Spinal cord (tissue), 10 donors: ENCODE data around the gene ANKRD1. TPM values are rescaled to one million over a fixed set of nuclear protein-coding genes. Genes with fewer than 3 reads are reported as not detected.

Source experiments
- DNase-seq, 6 donors: peaks; one replicate each; pipeline versions ENCODE4 v3.0.0 to v3.0.0-alpha.2; 2013 to 2015; ENCODE audit warnings: low spot score in 6 of 6, low read depth in 4 of 6
- H3K27ac ChIP-seq: one replicate; pipeline ENCODE4 v1.5.1; 2013; ENCODE audit warnings: low read depth, low read length, control low read depth
- H3K27me3 ChIP-seq: one replicate; pipeline ENCODE4 v1.6.1; 2013; ENCODE audit warnings: low read length; ENCODE audit not compliant: control insufficient read depth, insufficient read depth
- H3K36me3 ChIP-seq: one replicate; pipeline ENCODE4 v1.6.1; 2013; ENCODE audit warnings: low read length; ENCODE audit not compliant: control insufficient read depth, insufficient read depth
- H3K4me1 ChIP-seq: one replicate; pipeline ENCODE4 v1.6.1; 2013; ENCODE audit warnings: low read length; ENCODE audit not compliant: control insufficient read depth, insufficient read depth
- H3K4me3 ChIP-seq: one replicate; pipeline ENCODE4 v1.5.1; 2013; ENCODE audit warnings: low read depth, low read length, control low read depth
- H3K9me3 ChIP-seq: one replicate; pipeline ENCODE4 v1.6.1; 2013; ENCODE audit warnings: low read length; ENCODE audit not compliant: control insufficient read depth, insufficient read depth
- WGBS: methylation state at CpG from one replicate; pipeline ENCODE4 v1.1.5; 2013; ENCODE audit warnings: missing lambda C conversion rate; ENCODE audit not compliant: insufficient coverage; 5-methylcytosine and 5-hydroxymethylcytosine counted together
- long read RNA-seq, 4 donors: transcript quantifications; one replicate each; lab custom pipeline, GENCODE V29; 2026
- polyA plus RNA-seq, 2 donors: library from polyadenylated mRNA; unstranded; fragments of 120-200 nt; gene quantifications; one replicate each; pipeline ENCODE4 v1.2.1, GENCODE V29; 2013; ENCODE audit not compliant: insufficient read length in 2 of 2
- total RNA-seq, 2 donors: library from RNA; depleted of rRNA in 1 of 2; stranded (reverse); fragments of 120-200 nt in 1 of 2; fragments of >200 nt in 1 of 2; gene quantifications; one replicate each; pipeline versions ENCODE4 v1.2.3 to v1.2.4, GENCODE V29; 2013 to 2014
- donor health status: healthy.

ANKRD1 gene
- under 1 TPM in 1 of 2 donors, not detected in 1; 0.17 TPM for total RNA-seq
- polyA plus RNA-seq, result under 1 TPM; 0.21 to 0.47 TPM
- long read RNA-seq, donor 1, result 0 reads
- long read RNA-seq, donor 2, result 0 reads
- long read RNA-seq, donor 3, result 0 reads
- long read RNA-seq, donor 4, result 0 reads

DNA sequence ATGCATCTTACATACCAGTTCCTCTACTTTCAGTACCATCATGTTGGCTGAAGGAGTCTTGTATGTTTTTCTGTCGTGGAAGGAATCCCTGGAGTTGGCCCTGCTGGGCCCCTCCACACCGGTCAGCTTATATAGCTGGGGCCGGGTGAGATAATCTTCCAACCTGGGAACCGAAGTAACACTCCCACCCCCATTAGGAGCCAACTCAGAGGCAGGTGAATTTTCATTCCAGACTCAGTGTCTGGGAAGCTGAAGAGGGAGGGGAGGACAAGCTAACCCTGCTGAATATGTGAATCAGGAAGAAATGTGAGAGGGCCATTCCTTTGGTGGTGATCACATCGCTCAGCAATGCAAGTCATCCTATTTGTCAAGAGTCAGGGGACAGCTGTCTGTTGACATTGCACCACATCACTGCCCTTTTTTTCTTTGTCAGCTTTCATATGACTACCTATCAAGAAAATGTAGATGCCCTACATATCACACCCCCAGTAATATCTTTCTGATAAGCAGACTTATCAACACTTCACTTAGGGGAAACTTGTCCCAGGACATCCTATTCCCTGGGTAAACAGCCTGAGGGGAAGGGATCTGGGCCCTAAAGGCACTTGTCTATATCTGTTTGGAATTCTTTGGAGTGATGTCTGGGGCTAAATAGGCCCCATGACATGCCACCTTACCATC is at the start of gene ANKRD1:
Gene ANKRD1, minus strand, starts transcription at position 102 of the 681 bp plus-strand sequence. Its CDS starts 60 bp downstream, at position 42.
- Histone ChIP-seq H3K36me3 (no peaks in the 10 kb centered on the region), H3K27ac (no peak within 1 kb of the TSS), H3K4me3 (no peak within 1 kb of the TSS), H3K4me1 (no peaks in the 10 kb centered on the region), H3K27me3 (peaks cover 2% of the 10 kb centered on the region), H3K9me3 (no peaks in the 10 kb centered on the region)
- DNase-seq, result no peak
- 33% methylated on average over 1 of the region's 5 CpGs for WGBS

DNA sequence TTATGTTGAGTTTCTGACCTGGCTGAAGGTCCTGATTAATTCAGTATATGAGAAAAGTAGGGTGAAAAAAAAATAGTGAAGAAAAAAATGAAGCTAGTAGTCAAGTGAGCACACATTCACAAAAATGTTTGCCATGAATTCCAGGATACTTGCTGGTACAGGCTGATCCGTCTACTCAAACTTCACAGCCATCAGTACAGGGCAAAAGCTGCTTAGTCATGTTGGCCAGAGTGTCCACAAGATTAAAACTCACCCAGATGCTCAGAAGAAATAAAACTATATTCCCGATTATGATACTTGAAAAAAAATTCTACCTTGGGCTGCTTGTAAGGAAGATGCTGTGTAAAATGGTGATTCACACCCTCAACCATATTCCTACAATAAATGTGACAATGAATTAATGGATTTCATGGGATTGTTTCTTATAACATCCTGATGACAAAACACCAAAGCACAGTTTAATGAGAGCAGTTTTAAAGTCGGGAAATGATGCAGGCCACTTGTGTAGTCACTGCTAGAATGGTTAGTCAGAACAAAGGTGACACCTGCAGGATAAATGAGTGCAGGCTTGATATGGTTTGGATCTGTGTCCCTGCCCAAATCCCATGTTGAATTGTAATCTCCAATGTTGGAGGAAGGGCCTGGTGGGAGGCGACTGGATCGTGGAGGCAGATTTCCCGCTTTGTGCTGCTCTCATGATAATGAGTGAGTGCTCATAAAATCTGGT is 49.2 kb upstream of the ANKRD1 start:
- no peak overlapping the region for H3K27ac ChIP-seq
- H3K27me3 ChIP-seq, result no peaks in the 10 kb centered on the region
- no peak for DNase-seq
- no peaks in the 10 kb centered on the region for H3K9me3 ChIP-seq
- no peaks in the 10 kb centered on the region for H3K4me1 ChIP-seq
- H3K4me3 ChIP-seq, result no peak overlapping the region
- whole genome bisulfite sequencing, result 89% methylated on average over 5 of the region's 6 CpGs
- no peaks in the 10 kb centered on the region for H3K36me3 ChIP-seq

DNA sequence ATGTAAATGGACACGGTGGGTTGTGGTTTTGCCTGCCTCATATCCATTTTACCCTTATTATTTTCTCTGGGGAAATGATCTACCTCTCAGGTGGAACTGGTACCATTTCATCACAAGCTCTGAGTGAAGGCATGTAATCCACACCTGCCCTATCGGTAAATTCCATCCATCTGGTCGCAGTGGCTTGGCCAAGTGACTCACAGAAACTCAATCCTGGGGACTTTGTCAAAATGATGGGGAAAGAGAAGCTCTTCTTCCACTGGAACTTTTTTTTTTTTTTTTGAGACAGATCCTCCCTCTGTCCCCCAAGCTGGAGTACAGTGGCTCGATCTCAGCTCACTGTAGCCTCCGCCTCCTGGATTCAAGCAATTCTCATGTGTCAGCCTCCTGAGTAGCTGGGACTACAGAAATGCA is 48.2 kb upstream of the ANKRD1 start:
- Histone ChIP-seq H3K36me3 (no peaks in the 10 kb centered on the region), H3K4me1 (no peaks in the 10 kb centered on the region), H3K27ac (no peak overlapping the region), H3K4me3 (no peak overlapping the region), H3K27me3 (no peaks in the 10 kb centered on the region), H3K9me3 (no peaks in the 10 kb centered on the region)
- no peak for DNase-seq
- WGBS, result no CpG with 5 or more reads among the region's 5 CpGs

DNA sequence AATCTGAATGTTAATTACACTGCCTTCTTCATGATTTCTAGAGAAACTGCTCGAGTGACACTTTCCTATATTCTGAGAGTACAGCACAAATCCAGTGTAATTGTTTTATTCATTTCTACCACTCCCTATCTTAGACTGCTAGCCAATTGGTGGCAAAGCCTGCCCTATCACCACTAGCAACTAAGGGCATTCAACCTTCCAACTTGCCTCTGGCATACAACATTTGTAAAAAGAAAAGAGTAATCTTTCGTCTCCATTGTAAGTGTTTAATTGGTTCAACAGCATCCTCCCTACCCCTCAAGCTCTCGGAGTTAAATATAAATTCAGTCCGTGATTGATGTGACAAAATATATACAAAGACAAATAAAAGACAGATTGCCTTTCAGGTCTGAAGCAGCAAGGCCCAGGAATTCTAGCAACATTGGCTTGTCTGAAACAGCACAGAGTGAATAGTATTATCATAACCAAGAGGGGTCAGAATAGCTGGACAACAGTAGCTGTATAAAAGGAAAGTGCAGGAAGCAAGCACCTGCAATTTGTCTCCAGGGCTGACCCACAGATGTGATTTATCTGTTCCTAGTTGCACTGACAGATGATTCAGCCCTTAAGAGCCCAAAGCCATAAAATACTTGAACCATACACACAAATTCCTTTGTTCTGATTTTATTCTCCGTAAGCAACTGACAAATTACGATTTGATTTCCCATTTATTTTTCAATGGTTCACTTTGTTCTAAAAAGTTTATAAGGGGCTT is 47.6 kb upstream of the ANKRD1 start:
- Histone ChIP-seq H3K27ac (no peak overlapping the region), H3K4me3 (no peak overlapping the region)
- DNase-seq, result peak in 1 of 6 donors; percentile 28

DNA sequence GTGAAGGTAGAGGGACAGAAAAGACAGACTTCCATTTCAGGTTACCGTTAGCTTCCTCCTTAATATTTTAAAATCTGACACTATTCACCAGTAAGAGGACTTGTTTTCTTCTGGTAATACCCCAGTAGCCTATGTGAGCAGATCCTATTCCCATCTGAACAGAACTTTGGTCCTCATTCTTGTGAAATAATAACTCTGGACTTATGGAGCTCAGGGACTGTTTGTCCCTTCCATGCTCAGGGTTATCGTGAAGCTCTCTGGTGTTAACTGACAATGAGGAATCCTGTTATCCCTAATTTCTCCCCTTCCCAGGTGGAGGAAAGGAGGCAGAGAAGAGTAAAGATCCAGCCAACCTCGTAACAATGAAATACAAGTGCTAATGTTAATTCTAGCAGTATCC is 47.0 kb upstream of the ANKRD1 start:
- no peak overlapping the region for H3K27ac ChIP-seq
- H3K27me3 ChIP-seq, result no peaks in the 10 kb centered on the region
- no peak overlapping the region for H3K4me3 ChIP-seq
- H3K4me1 ChIP-seq, result no peaks in the 10 kb centered on the region
- DNase-seq, result no peak
- WGBS, result no CpG with 5 or more reads among the region's 3 CpGs
- H3K36me3 ChIP-seq, result no peaks in the 10 kb centered on the region
- H3K9me3 ChIP-seq, result no peaks in the 10 kb centered on the region

More for the DNA sequence above, 47.6 kb upstream of the ANKRD1 start:
- H3K4me1 ChIP-seq, result no peaks in the 10 kb centered on the region
- H3K36me3 ChIP-seq, result no peaks in the 10 kb centered on the region
- no CpG with 5 or more reads among the region's 6 CpGs for WGBS
- no peaks in the 10 kb centered on the region for H3K27me3 ChIP-seq
- H3K9me3 ChIP-seq, result no peaks in the 10 kb centered on the region

DNA sequence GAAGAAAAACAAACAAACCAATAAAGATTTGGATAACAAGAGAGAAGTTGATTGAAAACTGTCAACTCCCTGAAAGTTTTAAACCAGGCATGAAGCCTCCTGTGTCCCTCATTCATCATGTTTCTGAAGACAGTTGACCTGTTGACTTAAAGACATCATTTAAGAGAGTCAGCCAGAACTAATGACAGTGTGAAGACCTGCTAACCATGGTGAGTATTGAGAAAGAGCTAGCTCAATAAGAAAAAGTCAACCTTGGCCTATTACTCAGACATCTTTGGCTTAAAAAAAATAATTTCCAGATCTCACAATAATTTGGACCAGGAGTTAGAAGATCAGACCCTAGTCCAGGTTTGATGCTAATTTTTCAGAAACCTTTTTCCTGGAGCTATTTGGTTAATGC is 45.3 kb upstream of the ANKRD1 start:
- H3K27me3 ChIP-seq, result no peaks in the 10 kb centered on the region
- no peaks in the 10 kb centered on the region for H3K4me1 ChIP-seq
- no peak overlapping the region for H3K4me3 ChIP-seq
- H3K27ac ChIP-seq, result no peak overlapping the region
- H3K9me3 ChIP-seq, result no peaks in the 10 kb centered on the region
- DNase-seq, result no peak
- H3K36me3 ChIP-seq, result no peaks in the 10 kb centered on the region

DNA sequence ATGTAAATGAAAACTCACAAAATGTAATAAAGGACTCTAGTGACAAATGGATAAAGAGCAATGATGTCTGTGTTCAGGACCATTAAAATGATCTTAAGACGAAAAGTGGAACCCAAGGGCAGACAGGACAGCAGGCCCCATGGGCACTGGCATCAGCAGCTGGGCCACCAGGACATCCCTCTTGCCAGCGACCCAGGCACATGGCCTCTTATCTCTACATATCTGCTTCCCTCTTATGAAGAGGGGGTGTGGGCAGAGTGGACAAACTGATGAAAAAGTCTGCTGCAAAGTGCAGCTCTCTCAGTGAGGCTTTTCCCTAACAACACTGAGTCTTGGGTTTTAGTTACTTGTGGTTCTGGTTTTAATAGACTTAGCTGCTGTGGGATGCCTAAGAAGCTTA is 44.8 kb upstream of the ANKRD1 start:
- no peaks in the 10 kb centered on the region for H3K27me3 ChIP-seq
- H3K4me1 ChIP-seq, result no peaks in the 10 kb centered on the region
- no peak overlapping the region for H3K4me3 ChIP-seq
- no peak for DNase-seq
- H3K9me3 ChIP-seq, result no peaks in the 10 kb centered on the region
- no peak overlapping the region for H3K27ac ChIP-seq
- H3K36me3 ChIP-seq, result no peaks in the 10 kb centered on the region
- no CpG with 5 or more reads among the region's 2 CpGs for WGBS

DNA sequence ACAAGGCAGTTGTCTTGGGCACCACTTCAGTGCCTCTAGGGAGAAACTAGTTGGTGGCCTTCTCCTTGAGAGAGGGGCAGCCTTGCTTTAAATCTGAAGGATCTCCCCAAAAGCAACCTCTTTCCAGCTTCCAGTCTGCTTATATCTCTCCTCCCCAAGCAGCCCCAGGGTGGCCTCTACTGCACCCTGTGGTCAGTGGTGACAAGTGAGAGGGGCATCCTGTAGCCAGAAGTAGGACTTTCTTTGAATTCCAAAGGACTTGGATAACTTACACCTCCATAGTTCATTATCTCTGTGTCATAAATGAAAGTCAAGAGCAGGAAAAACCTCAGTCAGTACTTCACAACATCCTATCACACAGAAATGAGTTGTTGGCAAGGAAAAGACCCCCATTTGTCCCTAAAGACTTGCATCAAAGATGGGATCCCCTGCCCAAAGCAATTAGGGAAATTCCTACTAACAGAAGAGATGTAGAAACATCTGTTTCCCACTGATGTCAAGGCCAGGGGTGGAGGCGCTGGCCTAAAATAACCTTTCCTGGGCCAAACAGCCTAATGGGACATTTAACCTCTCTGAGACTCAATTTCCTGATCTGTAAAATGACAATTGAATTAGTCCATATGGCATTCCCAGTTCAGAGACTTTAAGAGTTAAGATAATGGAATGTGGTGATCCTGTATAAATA is 44.0 kb upstream of the ANKRD1 start:
- no peaks in the 10 kb centered on the region for H3K27me3 ChIP-seq
- no peaks in the 10 kb centered on the region for H3K9me3 ChIP-seq
- H3K4me3 ChIP-seq, result no peak overlapping the region
- WGBS, result no CpG with 5 or more reads among the region's 1 CpG
- no peak overlapping the region for H3K27ac ChIP-seq
- no peaks in the 10 kb centered on the region for H3K36me3 ChIP-seq
- H3K4me1 ChIP-seq, result no peaks in the 10 kb centered on the region
- peak in 1 of 6 donors; percentile 13 for DNase-seq

DNA sequence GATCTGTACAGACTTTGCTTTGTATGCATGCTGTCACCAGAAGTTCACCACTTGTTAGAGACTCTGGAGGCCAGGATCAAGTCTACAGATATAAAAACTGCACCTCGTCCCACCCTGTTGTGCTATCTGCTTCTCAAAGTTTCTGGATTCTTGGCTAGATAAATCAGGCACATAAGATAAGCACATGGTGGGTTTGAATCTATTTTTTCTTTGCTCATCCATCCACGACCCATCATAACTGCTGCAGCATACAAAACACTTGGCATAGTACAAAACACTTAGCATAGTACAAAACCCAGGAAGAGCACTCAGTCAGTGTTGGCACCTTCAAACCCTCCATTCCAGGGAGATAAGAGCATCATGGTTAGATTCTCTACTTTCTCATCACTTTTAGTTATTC is 42.4 kb upstream of the ANKRD1 start:
- WGBS, result no CpG with 5 or more reads among the region's 2 CpGs
- Histone ChIP-seq H3K4me1 (no peaks in the 10 kb centered on the region), H3K36me3 (no peaks in the 10 kb centered on the region), H3K27ac (no peak overlapping the region), H3K27me3 (no peaks in the 10 kb centered on the region), H3K4me3 (no peak overlapping the region), H3K9me3 (no peaks in the 10 kb centered on the region)
- DNase-seq, result no peak
